Effector CD4-positive, alpha-beta T cell (primary cell): ENCODE data around the gene KCNV2.

ENCODE experiments used
- DNase-seq: peaks from one replicate; pipeline ENCODE4 v3.0.0-alpha.2; 2020

Gene KCNV2

DNA sequence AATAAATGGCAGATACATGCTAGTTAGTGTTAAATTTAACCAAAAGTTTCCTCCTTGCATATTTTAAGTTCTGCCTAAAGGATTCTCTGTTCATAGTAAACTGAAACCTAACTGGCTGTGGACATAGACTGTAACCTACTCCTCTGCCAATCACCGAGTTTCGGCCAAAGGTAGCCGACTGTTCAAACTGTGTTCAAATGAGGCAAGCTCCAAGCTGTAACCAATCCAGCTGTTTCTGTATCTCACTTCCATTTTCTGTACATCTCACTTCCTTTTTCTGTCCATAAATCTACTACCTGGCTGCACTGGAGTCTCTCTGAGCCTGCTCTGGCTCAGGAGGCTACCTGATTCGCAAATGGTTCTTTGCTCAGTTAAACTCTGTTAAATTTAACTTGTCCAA is 44.1 kb downstream of the KCNV2 start:
- no peak for DNase-seq

DNA sequence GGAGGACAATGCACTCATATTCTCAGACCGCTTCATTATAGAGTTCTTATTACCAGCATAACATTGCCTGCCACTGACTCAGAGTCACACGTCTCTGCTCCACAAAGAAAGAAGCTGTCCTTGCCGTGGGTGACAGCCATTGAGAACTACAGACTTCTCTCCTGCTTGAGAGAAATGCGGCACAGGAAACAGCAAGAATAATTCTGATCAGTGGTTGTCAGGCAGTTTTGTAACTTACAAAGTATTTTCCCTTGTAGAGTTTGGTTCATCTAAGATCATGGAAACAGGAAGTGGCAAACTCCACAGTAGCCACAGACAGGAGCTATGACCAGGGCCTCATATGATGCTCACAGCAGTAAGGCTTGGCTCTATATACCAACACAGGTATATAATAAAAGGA is 47.0 kb downstream of the KCNV2 start:
- no peak for DNase-seq

DNA sequence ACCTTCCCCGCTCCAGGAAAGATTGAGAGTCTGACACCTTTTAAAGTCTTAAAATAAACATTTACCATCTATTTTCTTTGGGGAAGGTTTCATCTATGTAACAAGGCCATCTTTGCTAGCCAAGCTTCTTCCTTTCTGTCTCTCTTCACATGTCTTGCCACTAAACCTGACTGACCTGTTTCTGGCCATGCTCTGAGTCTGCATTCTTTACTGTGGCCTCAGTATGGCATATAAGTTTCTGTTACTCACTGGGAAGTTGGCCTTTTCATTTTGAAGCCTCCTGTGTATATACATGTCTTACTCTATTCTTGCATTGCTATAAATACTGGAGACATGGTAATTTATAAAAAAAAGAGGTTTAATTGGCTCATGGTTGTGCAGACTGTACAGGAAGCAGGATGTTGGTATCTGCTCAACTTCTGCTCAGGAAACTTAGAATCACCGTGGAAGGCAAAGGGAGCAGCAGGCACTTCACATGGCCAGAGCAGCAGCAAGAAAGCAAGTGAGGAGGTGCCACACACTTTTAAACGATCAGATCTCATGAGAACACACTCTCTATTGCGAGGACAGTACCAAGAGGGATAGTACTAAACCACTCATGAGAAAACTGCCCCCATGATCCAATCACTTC is 48.1 kb downstream of the KCNV2 start:
- DNase-seq, result no peak

DNA sequence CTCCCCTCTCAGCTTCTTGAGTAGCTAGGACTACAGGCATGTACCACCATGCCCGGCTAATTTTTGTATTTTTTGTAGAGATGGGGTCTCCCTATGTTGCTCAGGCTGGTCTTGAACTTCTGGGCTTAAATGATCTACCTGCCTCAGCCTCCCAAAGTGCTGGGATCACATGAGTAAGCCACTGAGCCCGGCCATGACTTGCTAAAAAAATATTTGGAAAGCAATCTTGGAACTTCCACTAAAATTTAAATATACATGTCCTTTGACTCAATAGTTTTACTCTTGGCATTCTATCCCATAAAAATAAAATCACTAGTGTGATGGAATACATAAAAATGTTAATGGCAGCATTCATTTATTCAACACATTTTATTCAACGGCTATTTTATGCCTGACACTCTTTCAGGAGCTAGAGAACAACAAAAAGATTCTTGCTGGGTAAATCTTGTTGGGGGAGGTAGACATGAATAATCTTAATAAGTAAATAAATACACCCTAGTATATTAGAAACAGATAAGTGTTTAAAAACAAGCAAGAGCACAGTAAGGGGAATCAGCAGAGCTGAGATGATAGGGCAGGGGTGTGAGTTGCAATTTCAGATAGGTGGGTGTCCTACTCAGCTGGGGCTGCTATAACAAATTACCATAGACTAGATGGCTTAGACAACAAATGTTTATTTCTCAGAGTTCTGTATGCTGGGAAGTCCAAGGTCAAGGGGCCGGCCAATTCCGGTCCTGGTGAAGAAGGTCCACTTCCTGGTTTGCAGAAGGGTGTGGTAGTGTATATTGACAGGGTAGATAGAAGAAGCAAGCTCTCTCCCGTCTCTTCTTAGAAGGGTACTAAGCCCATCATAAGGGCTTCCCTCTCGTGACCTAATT is 50.7 kb downstream of the KCNV2 start:
- DNase-seq, result no peak

DNA sequence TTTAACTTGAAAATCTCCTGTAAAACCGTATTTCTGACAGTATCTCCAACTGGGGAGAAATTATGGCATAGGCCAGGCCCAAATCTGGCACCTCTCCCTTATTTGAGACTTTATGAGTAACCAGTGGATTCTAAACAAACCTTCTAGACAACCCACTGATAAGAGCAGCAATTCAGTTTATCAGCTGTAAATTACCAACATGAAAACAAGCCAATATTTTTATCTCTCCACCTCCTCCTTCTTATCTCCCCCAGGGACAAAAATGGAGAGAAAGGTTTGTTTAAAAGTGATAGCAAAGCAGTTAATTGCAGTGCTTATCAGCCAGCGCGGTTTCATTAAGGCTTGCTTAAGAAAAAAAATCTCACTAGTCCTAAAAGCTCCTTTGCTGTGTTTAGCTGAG is 53.8 kb downstream of the KCNV2 start:
- DNase-seq, result no peak

DNA sequence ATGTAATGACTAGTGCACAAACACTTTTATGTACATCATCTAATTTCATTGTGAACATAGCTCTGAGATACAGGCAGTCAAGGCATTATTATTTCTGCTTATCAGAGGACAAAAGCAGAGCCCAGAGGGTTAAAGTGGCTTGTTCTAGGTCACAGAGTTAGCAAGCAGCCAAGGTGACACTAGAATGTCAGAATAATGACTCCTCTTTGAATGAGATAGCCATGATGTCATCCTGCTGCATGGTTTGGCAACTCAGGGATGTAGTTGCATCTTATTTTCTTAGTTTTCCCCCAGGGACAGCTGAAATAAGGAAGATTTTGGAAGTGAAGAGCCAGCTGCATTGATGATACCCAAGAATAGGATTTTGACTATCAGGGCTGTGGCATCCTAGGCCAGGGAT is 54.4 kb downstream of the KCNV2 start:
- no peak for DNase-seq

DNA sequence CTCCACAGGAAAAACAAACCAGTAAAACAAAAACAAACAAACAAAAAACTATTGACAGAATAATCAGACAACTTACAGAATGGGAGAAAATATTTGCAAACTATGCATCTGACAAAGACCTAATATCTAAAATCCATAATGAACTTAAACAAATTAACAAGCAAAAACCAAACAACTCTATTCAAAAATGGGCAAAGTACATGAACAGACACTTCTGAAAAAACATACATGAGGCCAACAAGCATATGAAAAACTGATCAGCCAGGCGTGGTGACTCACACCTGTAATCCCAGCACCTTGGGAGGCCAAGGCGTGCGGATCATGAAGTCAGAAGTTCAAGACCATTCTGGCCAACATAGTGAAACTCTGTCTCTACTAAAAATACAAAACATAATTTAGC is 60.1 kb downstream of the KCNV2 start:
- no peak for DNase-seq

DNA sequence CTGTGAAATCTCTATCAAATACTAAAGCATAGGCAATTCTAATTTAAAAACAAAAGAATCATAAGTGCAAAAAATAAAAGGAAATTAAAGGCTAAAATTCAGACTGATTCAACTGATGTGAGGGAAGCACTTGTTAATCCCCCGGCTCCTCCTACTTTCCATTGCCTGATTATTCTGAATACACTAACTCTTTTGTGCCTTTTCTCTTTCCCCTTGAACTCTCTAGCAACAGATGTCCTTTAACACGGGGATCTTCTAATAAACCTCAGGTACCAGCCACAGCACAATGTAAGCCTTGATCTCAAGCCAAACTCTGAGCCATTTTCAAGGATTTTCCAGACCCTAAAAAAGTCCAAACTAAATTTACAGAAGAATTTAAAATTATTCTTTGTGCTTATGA is 61.5 kb downstream of the KCNV2 start:
- DNase-seq, result no peak
